Hepatocyte (in vitro differentiated cells): ENCODE data around the gene VILL. TPM values are rescaled to one million over a fixed set of nuclear protein-coding genes. Genes with fewer than 3 reads are reported as not detected.
A peak's percentile ranks its signal among the peaks of the same experiment; 100 is the strongest.

Experiments
- DNase-seq: peaks from one replicate; pipeline ENCODE4 v3.0.0-alpha.2; 2016; ENCODE audit warnings: low spot score
- H2AFZ ChIP-seq: fragments of 200-600 bp; sonication (generic); 2 replicates; pipeline ENCODE4 v1.6.0; 2016; ENCODE audit warnings: antibody characterized with exemption, mild to moderate bottlenecking
- H3K27ac ChIP-seq: fragments of 200-600 bp; sonication (generic); 2 replicates; pipeline ENCODE4 v1.5.1; 2016; ENCODE audit warnings: mild to moderate bottlenecking
- H3K27me3 ChIP-seq: fragments of 200-600 bp; sonication (generic); 2 replicates; pipeline ENCODE4 v1.6.1; 2016
- H3K36me3 ChIP-seq: fragments of 200-600 bp; sonication (generic); replicated peaks from 2 replicates; pipeline ENCODE4 v1.5.1; 2016; ENCODE audit warnings: low read depth; ENCODE audit not compliant: insufficient read depth
- H3K4me1 ChIP-seq: fragments of 200-600 bp; sonication (generic); 2 replicates; pipeline ENCODE4 v1.5.1; 2016; ENCODE audit warnings: mild to moderate bottlenecking, moderate library complexity; ENCODE audit not compliant: insufficient read depth
- H3K4me2 ChIP-seq: fragments of 200-600 bp; sonication (generic); 2 replicates; pipeline ENCODE4 v1.6.0; 2016
- H3K4me3 ChIP-seq: fragments of 200-600 bp; sonication (generic); 2 replicates; pipeline ENCODE4 v1.5.1; 2016; ENCODE audit warnings: mild to moderate bottlenecking
- H3K79me2 ChIP-seq: fragments of 200-600 bp; sonication (generic); 2 replicates; pipeline ENCODE4 v1.6.0; 2017; ENCODE audit warnings: mild to moderate bottlenecking
- H3K9me2 ChIP-seq: fragments of 200-600 bp; sonication (generic); replicated peaks from 2 replicates; pipeline ENCODE4 v1.6.0; 2017; ENCODE audit warnings: mild to moderate bottlenecking; ENCODE audit not compliant: insufficient read depth
- H3K9me3 ChIP-seq: fragments of 200-600 bp; sonication (generic); 2 replicates; pipeline ENCODE4 v1.5.1; 2016; ENCODE audit warnings: low read depth, mild to moderate bottlenecking
- H4K20me1 ChIP-seq: fragments of 200-600 bp; sonication (generic); 2 replicates; pipeline ENCODE4 v1.6.0; 2016; ENCODE audit warnings: mild to moderate bottlenecking; ENCODE audit not compliant: insufficient read depth, poor library complexity, severe bottlenecking
- CTCF ChIP-seq: fragments of 200-600 bp; sonication (generic); IDR thresholded peaks from 2 replicates; pipeline ENCODE4 v1.5.1; 2016; ENCODE audit warnings: antibody characterized with exemption, mild to moderate bottlenecking; ENCODE audit not compliant: poor library complexity
- EZH2 ChIP-seq: fragments of 200-600 bp; sonication (generic); IDR thresholded peaks from 2 replicates; pipeline ENCODE4 v1.6.1; 2016; ENCODE audit warnings: antibody characterized with exemption, mild to moderate bottlenecking, borderline replicate concordance
- EZH2phosphoT487 ChIP-seq: fragments of 200-600 bp; sonication (generic); IDR thresholded peaks from one replicate; pipeline ENCODE4 v1.6.1; 2018; ENCODE audit warnings: antibody characterized with exemption, mild to moderate bottlenecking, low read depth, moderate library complexity; ENCODE audit not compliant: unreplicated experiment, severe bottlenecking
- WGBS: methylation state at CpG from one replicate; pipeline ENCODE4 v1.1.6; 2016; ENCODE audit warnings: low lambda C conversion rate; ENCODE audit errors: missing lambda C conversion rate; 5-methylcytosine and 5-hydroxymethylcytosine counted together
- polyA plus RNA-seq: library from polyadenylated mRNA; unstranded; fragments of >200 nt; fragmentation: Nextera tagmentation; extraction: Ambion mirVana; gene quantifications from 2 replicates; pipeline ENCODE4 v1.2.1, GENCODE V29; 2016
- total RNA-seq: library from RNA; depleted of rRNA; stranded (reverse); fragments of >200 nt; gene quantifications from 2 replicates; pipeline ENCODE4 v1.2.3, GENCODE V29; 2014

VILL gene
- total and polyA plus RNA-seq, 2 experiments from 2014 or later, result 39.3 to 47.4 TPM

- Histone ChIP-seq H3K4me1 (peaks cover 9% of the 10 kb centered on the region), H3K27ac (no peak overlapping the region), H3K36me3 (no peaks in the 10 kb centered on the region), H2AFZ (no peak overlapping the region), H3K79me2 (no peaks in the 10 kb centered on the region), H3K27me3 (peaks cover 4% of the 10 kb centered on the region), H3K9me3 (no peaks in the 10 kb centered on the region), H3K4me3 (no peak overlapping the region), H3K4me2 (no peak overlapping the region), H4K20me1 (no peaks in the 10 kb centered on the region), H3K9me2 (no peaks in the 10 kb centered on the region)
- 91% methylated on average over 5 of the region's 5 CpGs for whole genome bisulfite sequencing
- DNase-seq, result no peak
- TF ChIP-seq EZH2 (no peak), EZH2phosphoT487 (no peak), CTCF (no peak)
These were observed 45.7 kb downstream of the VILL start for GRCh38 chr3:38036286-38036685.

- Histone ChIP-seq H3K4me1 (peaks cover 9% of the 10 kb centered on the region), H3K36me3 (no peaks in the 10 kb centered on the region), H3K4me2 (no peak overlapping the region), H2AFZ (no peak overlapping the region), H3K4me3 (no peak overlapping the region), H3K9me3 (no peaks in the 10 kb centered on the region), H4K20me1 (no peaks in the 10 kb centered on the region), H3K79me2 (no peaks in the 10 kb centered on the region), H3K9me2 (no peaks in the 10 kb centered on the region), H3K27ac (no peak overlapping the region), H3K27me3 (peaks cover 4% of the 10 kb centered on the region)
- WGBS, result 88% methylated on average over 3 of the region's 3 CpGs
- DNase-seq, result no peak
- TF ChIP-seq EZH2 (no peak), EZH2phosphoT487 (no peak), CTCF (no peak)
These were observed 46.3 kb downstream of the VILL start for GRCh38 chr3:38036906-38037305.

DNA sequence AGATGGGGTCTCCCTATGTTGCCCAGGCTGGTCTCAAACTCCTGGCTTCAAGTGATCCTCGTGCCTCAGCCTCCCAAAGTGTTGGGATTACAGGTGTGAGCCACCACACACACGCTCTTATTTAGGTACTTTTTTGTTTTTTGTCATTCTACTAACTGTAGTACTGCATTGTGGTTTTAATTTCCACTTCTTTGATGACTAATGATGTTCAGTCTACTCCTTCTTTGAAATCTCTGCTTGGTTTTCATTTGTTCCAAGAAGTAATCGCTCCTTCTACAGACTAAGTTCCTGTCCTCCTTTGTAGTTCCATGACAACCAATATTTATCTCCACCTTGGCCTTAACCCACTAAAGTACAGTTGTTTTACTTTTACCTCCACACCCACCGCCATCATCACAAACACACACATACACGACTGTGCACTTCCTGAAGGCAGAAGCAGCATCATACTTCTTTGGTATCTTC, 47.9 kb downstream of the VILL start:
- H3K27ac ChIP-seq, result no peak overlapping the region
- H4K20me1 ChIP-seq, result no peaks in the 10 kb centered on the region
- H3K4me1 ChIP-seq, result peaks cover 9% of the 10 kb centered on the region
- no peaks in the 10 kb centered on the region for H3K36me3 ChIP-seq
- no peak overlapping the region for H3K4me3 ChIP-seq
- no peak for TF ChIP-seq EZH2
- no peak for TF ChIP-seq CTCF
- no peak for TF ChIP-seq EZH2phosphoT487
- DNase-seq, result no peak
- H2AFZ ChIP-seq, result peak overlapping the region; percentile 87
- H3K9me3 ChIP-seq, result no peaks in the 10 kb centered on the region
- H3K27me3 ChIP-seq, result peaks cover 4% of the 10 kb centered on the region
- H3K9me2 ChIP-seq, result no peaks in the 10 kb centered on the region
- H3K79me2 ChIP-seq, result no peaks in the 10 kb centered on the region
- 90% methylated on average over 5 of the region's 5 CpGs for WGBS
- peak overlapping the region; percentile 95 for H3K4me2 ChIP-seq
